Smooth muscle cell (in vitro differentiated cells): ENCODE results near the gene POLL. TPM values are rescaled to one million over a fixed set of nuclear protein-coding genes. Genes with fewer than 3 reads are reported as not detected.

Experiments used
- DNase-seq: peaks from one replicate; lab custom pipeline; 2025; ENCODE audit not compliant: unreplicated experiment; lab: John Stamatoyannopoulos, UW
- H2AFZ ChIP-seq: fragments of 200-600 bp; sonication (generic); 2 replicates; pipeline ENCODE4 v1.6.0; 2016; ENCODE audit warnings: antibody characterized with exemption, low read depth, mild to moderate bottlenecking
- H3F3A ChIP-seq: fragments of 200-600 bp; sonication (generic); 2 replicates; pipeline ENCODE4 v1.6.0; 2017; ENCODE audit warnings: antibody characterized with exemption, low read depth
- H3K27ac ChIP-seq: fragments of 200-600 bp; sonication (generic); 2 replicates; pipeline ENCODE4 v1.5.1; 2016; ENCODE audit warnings: low read depth, mild to moderate bottlenecking
- H3K27me3 ChIP-seq: fragments of 200-600 bp; sonication (generic); 2 replicates; pipeline ENCODE4 v1.6.1; 2016; ENCODE audit warnings: low read depth, mild to moderate bottlenecking
- H3K36me3 ChIP-seq: fragments of 200-600 bp; sonication (generic); 2 replicates; pipeline ENCODE4 v1.5.1; 2016; ENCODE audit warnings: low read depth
- H3K4me1 ChIP-seq: fragments of 200-600 bp; sonication (generic); 2 replicates; pipeline ENCODE4 v1.5.1; 2016; ENCODE audit warnings: low read depth
- H3K4me2 ChIP-seq: fragments of 200-600 bp; sonication (generic); 2 replicates; pipeline ENCODE4 v1.6.0; 2016; ENCODE audit warnings: mild to moderate bottlenecking
- H3K4me3 ChIP-seq: fragments of 200-600 bp; sonication (generic); 2 replicates; pipeline ENCODE4 v1.5.1; 2016; ENCODE audit warnings: mild to moderate bottlenecking
- H3K79me2 ChIP-seq: fragments of 200-600 bp; sonication (generic); 2 replicates; pipeline ENCODE4 v1.6.0; 2016; ENCODE audit warnings: low read depth, mild to moderate bottlenecking
- H3K9ac ChIP-seq: fragments of 200-600 bp; sonication (generic); 2 replicates; pipeline ENCODE4 v1.6.0; 2016; ENCODE audit warnings: low read depth
- H3K9me3 ChIP-seq: fragments of 200-600 bp; sonication (generic); replicated peaks from 2 replicates; pipeline ENCODE4 v1.5.1; 2016; ENCODE audit warnings: low read depth
- H4K20me1 ChIP-seq: fragments of 200-600 bp; sonication (generic); 2 replicates; pipeline ENCODE4 v1.6.0; 2016; ENCODE audit warnings: low read depth
- WGBS: methylation state at CpG from one replicate; pipeline ENCODE4 v1.1.7; 2016; ENCODE audit warnings: low lambda C conversion rate; 5-methylcytosine and 5-hydroxymethylcytosine counted together
- polyA plus RNA-seq: library from polyadenylated mRNA; unstranded; fragments of >200 nt; fragmentation: Nextera tagmentation; extraction: Ambion mirVana; gene quantifications from 2 replicates; pipeline ENCODE4 v1.2.1, GENCODE V29; 2016
- total RNA-seq: library from RNA; depleted of rRNA; stranded (reverse); fragments of >200 nt; gene quantifications from 2 replicates; pipeline ENCODE4 v1.2.3, GENCODE V29; 2014
- TF ChIP-seq, protein P1 (sequence below): fragments of 200-600 bp; sonication (generic); IDR thresholded peaks from 2 replicates; pipeline ENCODE4 v1.5.1; 2017; ENCODE audit warnings: borderline replicate concordance, mild to moderate bottlenecking, antibody characterized with exemption; ENCODE audit not compliant: insufficient read depth, poor library complexity, severe bottlenecking

The POLL gene
- total and polyA plus RNA-seq, 2 experiments from 2014 or later, result 14.6 to 15.1 TPM

GRCh38 chr10:101579516-101579870, 8.6 kb downstream of the POLL start:
- no peak overlapping the region for H3K4me3 ChIP-seq
- 98% methylated on average over 12 of the region's 12 CpGs for WGBS

DNA sequence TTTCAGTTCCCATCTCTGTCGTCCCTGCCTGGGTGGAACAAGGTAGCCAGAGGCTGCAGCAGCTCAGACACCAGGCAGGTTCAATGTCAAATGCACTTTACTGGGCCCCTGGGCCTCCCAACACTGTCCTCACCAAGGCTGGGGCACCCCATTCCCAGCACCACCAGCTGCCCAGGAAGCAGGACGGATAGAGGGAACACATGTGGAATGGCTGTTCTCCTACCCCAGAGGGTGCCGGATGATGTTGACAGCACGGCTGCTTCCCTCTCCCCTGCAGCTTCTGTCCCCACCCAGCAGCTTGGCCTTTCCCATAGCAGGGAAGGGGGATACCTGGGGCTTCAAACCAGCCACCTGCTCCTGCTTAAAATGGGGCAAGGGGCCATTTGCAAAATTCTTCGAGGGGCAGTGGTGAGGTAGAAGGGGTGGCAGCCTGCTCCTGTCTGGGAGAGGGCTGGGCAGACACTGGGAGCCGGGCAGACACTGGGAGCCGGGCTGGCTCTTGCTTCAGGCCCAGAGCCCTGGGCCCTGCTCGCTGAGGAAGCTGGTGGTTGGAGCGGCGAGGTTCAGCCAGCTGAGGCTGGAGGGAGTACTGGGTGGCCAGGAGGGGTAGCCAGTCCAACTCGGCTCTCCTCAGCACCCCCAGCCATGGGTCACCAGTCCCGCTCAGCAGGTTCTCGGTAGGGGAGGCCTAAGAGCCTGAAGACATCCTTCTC, 9.1 kb downstream of the POLL start:
- 95% methylated on average over 13 of the region's 13 CpGs for WGBS
- no peaks in the 10 kb centered on the region for H3K79me2 ChIP-seq
- TF ChIP-seq, protein P1, sequence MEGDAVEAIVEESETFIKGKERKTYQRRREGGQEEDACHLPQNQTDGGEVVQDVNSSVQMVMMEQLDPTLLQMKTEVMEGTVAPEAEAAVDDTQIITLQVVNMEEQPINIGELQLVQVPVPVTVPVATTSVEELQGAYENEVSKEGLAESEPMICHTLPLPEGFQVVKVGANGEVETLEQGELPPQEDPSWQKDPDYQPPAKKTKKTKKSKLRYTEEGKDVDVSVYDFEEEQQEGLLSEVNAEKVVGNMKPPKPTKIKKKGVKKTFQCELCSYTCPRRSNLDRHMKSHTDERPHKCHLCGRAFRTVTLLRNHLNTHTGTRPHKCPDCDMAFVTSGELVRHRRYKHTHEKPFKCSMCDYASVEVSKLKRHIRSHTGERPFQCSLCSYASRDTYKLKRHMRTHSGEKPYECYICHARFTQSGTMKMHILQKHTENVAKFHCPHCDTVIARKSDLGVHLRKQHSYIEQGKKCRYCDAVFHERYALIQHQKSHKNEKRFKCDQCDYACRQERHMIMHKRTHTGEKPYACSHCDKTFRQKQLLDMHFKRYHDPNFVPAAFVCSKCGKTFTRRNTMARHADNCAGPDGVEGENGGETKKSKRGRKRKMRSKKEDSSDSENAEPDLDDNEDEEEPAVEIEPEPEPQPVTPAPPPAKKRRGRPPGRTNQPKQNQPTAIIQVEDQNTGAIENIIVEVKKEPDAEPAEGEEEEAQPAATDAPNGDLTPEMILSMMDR, result no peak
- H3K4me1 ChIP-seq, result peaks cover 7% of the 10 kb centered on the region
- H3K4me2 ChIP-seq, result no peak overlapping the region
- no peaks in the 10 kb centered on the region for H3K27me3 ChIP-seq
- no peaks in the 10 kb centered on the region for H4K20me1 ChIP-seq
- no peak overlapping the region for H3K4me3 ChIP-seq
- H3K27ac ChIP-seq, result no peak overlapping the region
- H3F3A ChIP-seq, result no peaks in the 10 kb centered on the region
- no peaks in the 10 kb centered on the region for H3K36me3 ChIP-seq
- no peaks in the 10 kb centered on the region for H3K9me3 ChIP-seq
- H2AFZ ChIP-seq, result no peak overlapping the region
- no peak for DNase-seq
- H3K9ac ChIP-seq, result no peak overlapping the region

More at GRCh38 chr10:101579516-101579870, 8.6 kb downstream of the POLL start:
- no peaks in the 10 kb centered on the region for H3K27me3 ChIP-seq
- H2AFZ ChIP-seq, result no peak overlapping the region
- H3F3A ChIP-seq, result no peaks in the 10 kb centered on the region
- no peak overlapping the region for H3K4me2 ChIP-seq
- no peak overlapping the region for H3K27ac ChIP-seq
- no peaks in the 10 kb centered on the region for H4K20me1 ChIP-seq
- H3K79me2 ChIP-seq, result no peaks in the 10 kb centered on the region
- no peaks in the 10 kb centered on the region for H3K9me3 ChIP-seq
- no peak for DNase-seq
- H3K9ac ChIP-seq, result no peak overlapping the region
- H3K36me3 ChIP-seq, result no peaks in the 10 kb centered on the region
- H3K4me1 ChIP-seq, result peaks cover 7% of the 10 kb centered on the region
- TF ChIP-seq, protein P1, result no peak

- H3K9ac ChIP-seq, result no peak overlapping the region
- no peaks in the 10 kb centered on the region for H3K79me2 ChIP-seq
- no peaks in the 10 kb centered on the region for H3K27me3 ChIP-seq
- 82% methylated on average over 5 of the region's 5 CpGs for WGBS
- no peaks in the 10 kb centered on the region for H4K20me1 ChIP-seq
- TF ChIP-seq, protein P1, result no peak
- no peaks in the 10 kb centered on the region for H3K9me3 ChIP-seq
- H3K4me2 ChIP-seq, result no peak overlapping the region
- no peak overlapping the region for H3K4me3 ChIP-seq
- no peaks in the 10 kb centered on the region for H3F3A ChIP-seq
- H2AFZ ChIP-seq, result no peak overlapping the region
- H3K36me3 ChIP-seq, result no peaks in the 10 kb centered on the region
- DNase-seq, result no peak
- H3K27ac ChIP-seq, result no peak overlapping the region
- H3K4me1 ChIP-seq, result peaks cover 7% of the 10 kb centered on the region
Observed at GRCh38 chr10:101578192-101578591, 9.9 kb downstream of the POLL start.
